ENCODE data around the gene CDK13. TPM values are rescaled to one million over a fixed set of nuclear protein-coding genes. Genes with fewer than 3 reads are reported as not detected.
A peak's percentile ranks its signal among the peaks of the same experiment; 100 is the strongest.

The CDK13 gene
- total RNA-seq = 50.2 and 53.8 TPM in 2 replicates
- long read RNA-seq, full-length matches to known transcripts = 4 of 14 reads
- long read RNA-seq, partial matches to known transcripts = 8 of 14 reads
- long read RNA-seq, other reads (novel, unspliced or antisense) = 2 of 14 reads

GRCh38 chr7:39949971-39950472 lies at the start of gene CDK13:
CDK13 (plus strand) TSS chr7:39950256; CDS start chr7:39950642, 386 bp downstream.
- H3K4me3 Mint-ChIP-seq = peak within 1 kb of the TSS; percentile 100
- H3K27ac Mint-ChIP-seq (ENCODE audit: unreplicated experiment) = peak within 1 kb of the TSS; percentile 100
- no peaks in the 10 kb centered on the region for H3K9me3 Mint-ChIP-seq
- peak; percentile 60 for DNase-seq (ENCODE audit: low read depth, low spot score)
- peaks cover 44% of the 10 kb centered on the region for H3K4me1 Mint-ChIP-seq
- peak; percentile 33 for TF ChIP-seq CTCF (conservative IDR thresholded peaks at IDR 0.05)
- no peaks in the 10 kb centered on the region for H3K27me3 Mint-ChIP-seq (ENCODE audit: low read depth)
- H3K36me3 Mint-ChIP-seq (ENCODE audit: low read depth) = peaks cover 2% of the 10 kb centered on the region

- no peak for TF ChIP-seq CTCF (conservative IDR thresholded peaks at IDR 0.05)
- no peak overlapping the region for H3K4me3 Mint-ChIP-seq
- H3K9me3 Mint-ChIP-seq = peaks cover 6% of the 10 kb centered on the region
- H3K4me1 Mint-ChIP-seq = no peaks in the 10 kb centered on the region
- no peak overlapping the region for H3K27ac Mint-ChIP-seq (ENCODE audit: unreplicated experiment)
- H3K36me3 Mint-ChIP-seq (ENCODE audit: low read depth) = peaks cover 5% of the 10 kb centered on the region
- no peaks in the 10 kb centered on the region for H3K27me3 Mint-ChIP-seq (ENCODE audit: low read depth)
- DNase-seq (ENCODE audit: low read depth, low spot score) = no peak
Measured at GRCh38 chr7:39904077-39904486, 46.0 kb upstream of the CDK13 start.

- DNase-seq (ENCODE audit: low read depth, low spot score) = no peak
- Mint-ChIP-seq H3K4me3 (no peak overlapping the region), H3K9me3 (peaks cover 10% of the 10 kb centered on the region), H3K36me3 (ENCODE audit: low read depth) (peaks cover 5% of the 10 kb centered on the region), H3K27me3 (ENCODE audit: low read depth) (no peaks in the 10 kb centered on the region), H3K27ac (ENCODE audit: unreplicated experiment) (no peak overlapping the region), H3K4me1 (no peaks in the 10 kb centered on the region)
- no peak for TF ChIP-seq CTCF (conservative IDR thresholded peaks at IDR 0.05)
Measured at GRCh38 chr7:39908141-39908540, 41.9 kb upstream of the CDK13 start.

GRCh38 chr7:39908973-39909372 lies 41.1 kb upstream of the CDK13 start:
- no peaks in the 10 kb centered on the region for H3K4me1 Mint-ChIP-seq
- no peak for DNase-seq (ENCODE audit: low read depth, low spot score)

GRCh38 chr7:39909526-39909925 lies 40.5 kb upstream of the CDK13 start:
- no peak overlapping the region for H3K27ac Mint-ChIP-seq (ENCODE audit: unreplicated experiment)
- no peak for DNase-seq (ENCODE audit: low read depth, low spot score)
- no peaks in the 10 kb centered on the region for H3K4me1 Mint-ChIP-seq
- H3K36me3 Mint-ChIP-seq (ENCODE audit: low read depth) = peaks cover 5% of the 10 kb centered on the region
- H3K9me3 Mint-ChIP-seq = peaks cover 10% of the 10 kb centered on the region
- TF ChIP-seq CTCF (conservative IDR thresholded peaks at IDR 0.05) = no peak
- H3K4me3 Mint-ChIP-seq = no peak overlapping the region
- H3K27me3 Mint-ChIP-seq (ENCODE audit: low read depth) = no peaks in the 10 kb centered on the region

More at GRCh38 chr7:39908973-39909372, 41.1 kb upstream of the CDK13 start:
- H3K27me3 Mint-ChIP-seq (ENCODE audit: low read depth) = no peaks in the 10 kb centered on the region
- no peak overlapping the region for H3K4me3 Mint-ChIP-seq
- no peak overlapping the region for H3K27ac Mint-ChIP-seq (ENCODE audit: unreplicated experiment)
- TF ChIP-seq CTCF (conservative IDR thresholded peaks at IDR 0.05) = no peak
- peaks cover 5% of the 10 kb centered on the region for H3K36me3 Mint-ChIP-seq (ENCODE audit: low read depth)
- peaks cover 10% of the 10 kb centered on the region for H3K9me3 Mint-ChIP-seq
